NCI-H146 (cell line): ENCODE data around the gene ENDOV.

Experiments
- DNase-seq: peaks from one replicate; lab custom pipeline; 2025; lab: John Stamatoyannopoulos, UW

Gene ENDOV

GRCh38 chr17:80485846-80486245 lies 70.9 kb downstream of the ENDOV start:
- DNase-seq: no peak

DNA sequence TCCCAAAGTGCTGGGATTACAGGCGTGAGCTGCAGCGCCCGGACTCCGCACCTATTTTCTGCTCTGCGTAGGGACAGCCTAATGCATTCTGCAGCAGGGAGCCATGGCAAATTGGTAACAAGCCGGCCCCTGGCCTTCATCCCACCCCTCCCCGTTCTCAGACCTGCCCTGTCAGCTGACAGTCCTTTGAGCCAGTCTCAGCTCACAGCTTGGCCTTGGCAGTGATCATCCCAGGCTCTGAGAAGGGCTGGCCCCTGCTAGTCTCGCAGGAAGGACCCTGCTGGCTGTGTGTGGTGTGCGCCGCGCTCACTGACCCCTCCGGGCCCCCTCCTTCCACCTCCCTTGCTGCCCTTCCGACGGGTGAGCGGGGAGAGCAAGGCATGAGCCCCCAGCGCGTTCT lies 71.7 kb downstream of the ENDOV start:
- no peak for DNase-seq

DNA sequence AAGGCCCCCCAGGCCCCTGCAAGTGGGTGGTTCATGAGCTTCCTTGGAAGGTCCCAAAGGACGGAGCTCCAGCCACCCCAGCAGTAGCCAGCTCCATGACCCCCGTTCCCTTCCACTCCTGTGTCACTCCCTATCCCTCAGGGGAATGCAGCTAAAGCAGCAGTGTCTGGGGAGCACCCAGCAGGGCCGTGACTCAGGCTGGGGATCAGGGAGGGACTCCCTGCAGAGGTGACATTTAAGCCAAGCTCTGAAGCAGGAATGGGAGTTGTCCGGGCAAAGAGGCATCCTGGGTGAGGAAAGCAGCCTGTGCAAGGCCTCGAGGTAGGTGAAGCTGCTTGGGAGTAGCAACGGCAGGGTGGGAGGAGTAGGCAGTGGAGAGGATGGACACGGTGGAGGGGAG lies 72.5 kb downstream of the ENDOV start:
- no peak for DNase-seq
